IMR-90 (cell line): ENCODE data around the gene MORN5. TPM values are rescaled to one million over a fixed set of nuclear protein-coding genes. Genes with fewer than 3 reads are reported as not detected.

Experiments
- ATAC-seq: fragments of 200-7000 bp; cut with Tn5 transposase; 2 replicates; pipeline ENCODE4 v1.9.1; 2020; ENCODE audit warnings: low read depth, mild to moderate bottlenecking, moderate library complexity
- BruUV-seq: library from RNA; stranded (reverse); fragments of 400-500 nt; replicated peaks from 2 replicates; lab custom pipeline; 2021; lab: Mats Ljungman, UMichigan
- CTCF ChIA-PET: fragments of 300-600 bp; formaldehyde crosslinking; extraction: SDS; loops from one replicate; lab custom pipeline; 2021; ENCODE audit warnings: antibody characterized with exemption; lab: Yijun Ruan, JAX
- POLR2A ChIA-PET: fragments of 300-600 bp; sonication (Branson Sonifier 250); formaldehyde crosslinking; loops from one replicate; lab custom pipeline; 2022; ENCODE audit warnings: antibody characterized with exemption; ENCODE audit not compliant: unreplicated experiment; lab: Charles Lee
- DNase-seq: peaks from one replicate; pipeline ENCODE4 v3.0.0; 2013
- H2AFZ ChIP-seq: replicated peaks from 2 replicates; pipeline ENCODE3; 2013; ENCODE audit warnings: low read length, mild to moderate bottlenecking; ENCODE audit not compliant: poor library complexity
- H2AK5ac ChIP-seq: 2 replicates; pipeline ENCODE4 v1.6.1; 2013; ENCODE audit warnings: low read depth, low read length, inconsistent platforms
- H2AK9ac ChIP-seq: replicated peaks from 2 replicates; pipeline ENCODE3; 2013; ENCODE audit warnings: mild to moderate bottlenecking, low read depth, low read length, moderate library complexity; ENCODE audit not compliant: poor library complexity
- H2BK120ac ChIP-seq: 2 replicates; pipeline ENCODE4 v1.6.1; 2013; ENCODE audit warnings: low read depth, low read length, inconsistent platforms
- H2BK15ac ChIP-seq: 3 replicates; pipeline ENCODE4 v1.6.1; 2013; ENCODE audit warnings: low read depth, low read length, inconsistent platforms
- H2BK20ac ChIP-seq: 2 replicates; pipeline ENCODE4 v1.6.1; 2013; ENCODE audit warnings: low read depth, mild to moderate bottlenecking, inconsistent platforms, low read length, moderate library complexity
- H2BK5ac ChIP-seq: 2 replicates; pipeline ENCODE4 v1.6.1; 2013; ENCODE audit warnings: mild to moderate bottlenecking, low read depth, low read length, inconsistent platforms; ENCODE audit not compliant: poor library complexity, severe bottlenecking
- H3K14ac ChIP-seq: replicated peaks from 2 replicates; pipeline ENCODE4 v1.6.1; 2013; ENCODE audit warnings: low read depth, low read length, inconsistent platforms
- H3K18ac ChIP-seq: 2 replicates; pipeline ENCODE4 v1.6.1; 2013; ENCODE audit warnings: low read depth, low read length, control low read depth
- H3K23ac ChIP-seq: 2 replicates; pipeline ENCODE4 v1.6.1; 2013; ENCODE audit warnings: low read depth, low read length, inconsistent platforms
- H3K27ac ChIP-seq: 2 replicates; pipeline ENCODE4 v1.5.1; 2013; ENCODE audit warnings: mild to moderate bottlenecking, control low read depth, low read length; ENCODE audit not compliant: insufficient read depth
- H3K27me3 ChIP-seq: 2 replicates; pipeline ENCODE4 v1.6.1; 2013; ENCODE audit warnings: low read length; ENCODE audit not compliant: control insufficient read depth, insufficient read depth
- H3K36me3 ChIP-seq: 2 replicates; pipeline ENCODE4 v1.6.1; 2013; ENCODE audit warnings: low read length, mixed read lengths; ENCODE audit not compliant: control insufficient read depth, insufficient read depth
- H3K4ac ChIP-seq: 2 replicates; pipeline ENCODE4 v1.6.1; 2013; ENCODE audit warnings: low read depth, low read length, inconsistent platforms
- H3K4me1 ChIP-seq: 2 replicates; pipeline ENCODE4 v1.6.1; 2013; ENCODE audit warnings: low read length, mixed read lengths; ENCODE audit not compliant: control insufficient read depth, insufficient read depth
- H3K4me2 ChIP-seq: 2 replicates; pipeline ENCODE4 v1.6.1; 2013; ENCODE audit warnings: low read depth, mild to moderate bottlenecking, control low read depth, low read length, moderate library complexity
- H3K4me3 ChIP-seq: 2 replicates; pipeline ENCODE4 v1.5.1; 2013; ENCODE audit warnings: low read depth, mild to moderate bottlenecking, control low read depth, low read length, moderate library complexity; ENCODE audit not compliant: insufficient read depth
- H3K56ac ChIP-seq: 2 replicates; pipeline ENCODE4 v1.6.1; 2013; ENCODE audit warnings: low read length, inconsistent platforms; ENCODE audit not compliant: insufficient read depth; ENCODE audit errors: extremely low read depth
- H3K79me1 ChIP-seq, 2 experiments: 2 replicates each; pipeline ENCODE4 v1.6.1; 2013; ENCODE audit warnings: low read length in 2 of 2, inconsistent platforms in 1 of 2, low read depth in 1 of 2
- H3K9ac ChIP-seq: 2 replicates; pipeline ENCODE4 v1.6.1; 2013; ENCODE audit warnings: low read depth, low read length, control low read depth
- H3K9me1 ChIP-seq: 2 replicates; pipeline ENCODE4 v1.6.1; 2013; ENCODE audit warnings: low read length, inconsistent platforms; ENCODE audit not compliant: insufficient read depth
- H3K9me3 ChIP-seq: 2 replicates; pipeline ENCODE4 v1.6.1; 2013; ENCODE audit warnings: low read length; ENCODE audit not compliant: control insufficient read depth, insufficient read depth
- H4K20me1 ChIP-seq: 2 replicates; pipeline ENCODE4 v1.6.1; 2013; ENCODE audit warnings: low read length, inconsistent platforms; ENCODE audit not compliant: insufficient read depth
- H4K5ac ChIP-seq: 2 replicates; pipeline ENCODE4 v1.6.1; 2013; ENCODE audit warnings: mild to moderate bottlenecking, low read depth, low read length, control low read depth
- H4K8ac ChIP-seq, 2 experiments: 2 replicates each; pipeline ENCODE4 v1.6.1; 2013; ENCODE audit warnings: low read depth in 2 of 2, low read length in 2 of 2, control low read depth in 1 of 2, inconsistent platforms in 1 of 2
- H4K91ac ChIP-seq: 2 replicates; pipeline ENCODE4 v1.6.1; 2013; ENCODE audit warnings: low read depth, low read length, inconsistent platforms; ENCODE audit not compliant: insufficient read depth
- CEBPB ChIP-seq: IDR thresholded peaks from 2 replicates; pipeline ENCODE4 v1.6.1; 2012; ENCODE audit warnings: low read depth, low read length, improper control_type of control experiment
- MAFK ChIP-seq: IDR thresholded peaks from 2 replicates; pipeline ENCODE4 v1.6.1; 2012; ENCODE audit warnings: low read depth, low read length, improper control_type of control experiment
- RFX5 ChIP-seq: IDR thresholded peaks from 2 replicates; pipeline ENCODE4 v1.8.0; 2012; ENCODE audit warnings: low read depth, mild to moderate bottlenecking, low read length, moderate library complexity
- whole genome bisulfite sequencing, 2 experiments: methylation state at CpG; one replicate each; pipeline versions ENCODE4 v1.1.5 to v1.1.7; 2013; ENCODE audit warnings: missing lambda C conversion rate in 2 of 2; ENCODE audit not compliant: insufficient read length in 1 of 2; ENCODE audit errors: extremely low coverage in 2 of 2; 5-methylcytosine and 5-hydroxymethylcytosine counted together
- dilution Hi-C: fragments of 300-500 bp; cut with HindIII; formaldehyde crosslinking; loops from one replicate; pipeline ENCODE4 v1.14.3; 2018; ENCODE audit warnings: low sequenced_read_pairs; ENCODE audit not compliant: unreplicated experiment
- in situ Hi-C: fragments of 300-500 bp; cut with MboI; formaldehyde crosslinking; loops from 3 replicates; pipeline ENCODE4 v1.14.3; 2019; ENCODE audit warnings: low sequenced_read_pairs, inconsistent platforms, mixed read lengths
- intact Hi-C: fragments of 100-400 bp; cut with micrococcal nuclease; formaldehyde crosslinking; loops from 2 replicates; pipeline ENCODE4 v1.10.0; 2022
- polyA plus RNA-seq, 3 experiments: library from polyadenylated mRNA; depleted of rRNA; stranded (reverse); fragments of >200 nt; gene quantifications; 2 replicates each; pipeline ENCODE4 v1.2.3, GENCODE V29; 2012; ENCODE audit warnings: low replicate concordance in 1 of 3
- total RNA-seq: library from RNA; depleted of rRNA; stranded (reverse); fragments of >200 nt; gene quantifications from 2 replicates; pipeline ENCODE4 v1.2.3, GENCODE V29; 2012
- TF ChIP-seq, protein P1 (sequence below): fragments of 150-350 bp; IDR thresholded peaks from 2 replicates; pipeline ENCODE4 v1.6.1; 2016; ENCODE audit warnings: low read depth, mild to moderate bottlenecking, low read length, moderate library complexity, borderline replicate concordance
- TF ChIP-seq, protein P2 (sequence below): conservative IDR thresholded peaks from 2 replicates; pipeline ENCODE4 v1.5.1; 2012; ENCODE audit warnings: mild to moderate bottlenecking, low read depth, low read length, improper control_type of control experiment
- TF ChIP-seq, protein P3 (sequence below): fragments of 150-350 bp; IDR thresholded peaks from 2 replicates; pipeline ENCODE4 v1.6.1; 2017; ENCODE audit warnings: mild to moderate bottlenecking, antibody characterized with exemption, low read length, low read depth

Gene MORN5
- total and polyA plus RNA-seq, 2 of the 4 experiments (the other 2 are of a cell fraction), result not detected

DNA sequence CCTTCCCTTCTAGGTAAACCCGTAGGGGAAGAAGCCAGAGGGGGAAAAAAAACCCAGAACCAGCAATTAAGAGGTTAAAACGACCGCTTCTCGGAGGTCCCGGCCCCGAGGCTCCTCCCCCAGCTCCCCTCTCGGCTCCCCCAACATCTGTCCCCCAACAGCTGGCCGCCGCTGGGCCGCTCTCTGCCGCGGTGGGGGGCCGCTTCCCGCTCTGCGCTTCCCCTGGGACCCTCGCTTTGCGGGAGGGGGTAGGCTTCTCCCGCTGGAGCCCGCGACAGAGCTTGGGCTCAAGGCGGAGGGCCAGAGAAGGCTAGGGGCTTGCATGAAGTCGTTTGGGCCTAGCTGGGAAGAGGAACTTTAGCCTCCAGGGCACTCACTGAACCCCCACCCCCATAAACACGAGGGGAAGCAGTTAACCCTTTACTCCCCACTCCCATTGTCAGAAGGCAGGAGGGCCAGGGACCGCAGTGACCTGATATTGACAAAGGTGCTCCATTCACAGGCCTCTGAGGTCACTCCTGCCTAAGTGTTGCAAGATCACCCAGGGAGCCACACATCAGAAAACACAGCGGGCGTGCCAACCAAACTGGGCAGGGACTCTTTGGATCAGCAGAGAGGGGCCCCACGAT lies 61.6 kb downstream of the MORN5 start:
- in situ Hi-C loops, result no loop called here
- H2BK20ac ChIP-seq, result no peak overlapping the region
- H4K91ac ChIP-seq, result no peak overlapping the region
- peak overlapping the region; percentile 35 for H2AK9ac ChIP-seq
- ChIA-PET CTCF (interaction anchor here (0.7 kb wide), 1 partner anchor 130 kb away, joined by 3 read pairs; no protein-coding TSS in a partner anchor), POLR2A (no interaction called here)
- H3K14ac ChIP-seq, result no peak overlapping the region
- dilution Hi-C loops, result no loop called here
- H3K23ac ChIP-seq, result no peak overlapping the region; the same call in 1 of the 2 replicates
- H3K4me3 ChIP-seq, result no peak overlapping the region
- TF ChIP-seq, protein P1, sequence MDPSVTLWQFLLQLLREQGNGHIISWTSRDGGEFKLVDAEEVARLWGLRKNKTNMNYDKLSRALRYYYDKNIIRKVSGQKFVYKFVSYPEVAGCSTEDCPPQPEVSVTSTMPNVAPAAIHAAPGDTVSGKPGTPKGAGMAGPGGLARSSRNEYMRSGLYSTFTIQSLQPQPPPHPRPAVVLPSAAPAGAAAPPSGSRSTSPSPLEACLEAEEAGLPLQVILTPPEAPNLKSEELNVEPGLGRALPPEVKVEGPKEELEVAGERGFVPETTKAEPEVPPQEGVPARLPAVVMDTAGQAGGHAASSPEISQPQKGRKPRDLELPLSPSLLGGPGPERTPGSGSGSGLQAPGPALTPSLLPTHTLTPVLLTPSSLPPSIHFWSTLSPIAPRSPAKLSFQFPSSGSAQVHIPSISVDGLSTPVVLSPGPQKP, result no peak
- TF ChIP-seq RFX5 (no peak), CEBPB (no peak), MAFK (no peak)
- TF ChIP-seq, protein P2, sequence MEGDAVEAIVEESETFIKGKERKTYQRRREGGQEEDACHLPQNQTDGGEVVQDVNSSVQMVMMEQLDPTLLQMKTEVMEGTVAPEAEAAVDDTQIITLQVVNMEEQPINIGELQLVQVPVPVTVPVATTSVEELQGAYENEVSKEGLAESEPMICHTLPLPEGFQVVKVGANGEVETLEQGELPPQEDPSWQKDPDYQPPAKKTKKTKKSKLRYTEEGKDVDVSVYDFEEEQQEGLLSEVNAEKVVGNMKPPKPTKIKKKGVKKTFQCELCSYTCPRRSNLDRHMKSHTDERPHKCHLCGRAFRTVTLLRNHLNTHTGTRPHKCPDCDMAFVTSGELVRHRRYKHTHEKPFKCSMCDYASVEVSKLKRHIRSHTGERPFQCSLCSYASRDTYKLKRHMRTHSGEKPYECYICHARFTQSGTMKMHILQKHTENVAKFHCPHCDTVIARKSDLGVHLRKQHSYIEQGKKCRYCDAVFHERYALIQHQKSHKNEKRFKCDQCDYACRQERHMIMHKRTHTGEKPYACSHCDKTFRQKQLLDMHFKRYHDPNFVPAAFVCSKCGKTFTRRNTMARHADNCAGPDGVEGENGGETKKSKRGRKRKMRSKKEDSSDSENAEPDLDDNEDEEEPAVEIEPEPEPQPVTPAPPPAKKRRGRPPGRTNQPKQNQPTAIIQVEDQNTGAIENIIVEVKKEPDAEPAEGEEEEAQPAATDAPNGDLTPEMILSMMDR, result no peak
- TF ChIP-seq, protein P3, sequence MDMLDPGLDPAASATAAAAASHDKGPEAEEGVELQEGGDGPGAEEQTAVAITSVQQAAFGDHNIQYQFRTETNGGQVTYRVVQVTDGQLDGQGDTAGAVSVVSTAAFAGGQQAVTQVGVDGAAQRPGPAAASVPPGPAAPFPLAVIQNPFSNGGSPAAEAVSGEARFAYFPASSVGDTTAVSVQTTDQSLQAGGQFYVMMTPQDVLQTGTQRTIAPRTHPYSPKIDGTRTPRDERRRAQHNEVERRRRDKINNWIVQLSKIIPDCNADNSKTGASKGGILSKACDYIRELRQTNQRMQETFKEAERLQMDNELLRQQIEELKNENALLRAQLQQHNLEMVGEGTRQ, result no peak
- peaks cover 11% of the 10 kb centered on the region for H3K9me3 ChIP-seq
- H3K79me1 ChIP-seq, result no peaks in the 10 kb centered on the region
- peaks cover 11% of the 10 kb centered on the region; the same call in 1 of the 2 replicates for H4K20me1 ChIP-seq
- H2BK120ac ChIP-seq, result no peak overlapping the region
- intact Hi-C loops, result no loop called here
- no peak overlapping the region for H2AFZ ChIP-seq
- no peak overlapping the region for H2BK5ac ChIP-seq
- no peak overlapping the region for H3K18ac ChIP-seq
- DNase-seq (no peak), ATAC-seq (no peak)
- H4K5ac ChIP-seq, result no peak overlapping the region
- no peak overlapping the region for H2BK15ac ChIP-seq
- no peaks in the 10 kb centered on the region for H3K36me3 ChIP-seq
- H3K9ac ChIP-seq, result no peak overlapping the region
- H3K4ac ChIP-seq, result no peak overlapping the region
- WGBS, 2 experiments, result no CpG with 5 or more reads among the region's 27 CpGs
- peaks cover 98% of the 10 kb centered on the region for H3K27me3 ChIP-seq
- H2AK5ac ChIP-seq, result no peak overlapping the region
- H3K27ac ChIP-seq, result no peak overlapping the region
- no peak overlapping the region for H4K8ac ChIP-seq
- no TSS peak for BruUV-seq
- H3K9me1 ChIP-seq, result 0 out of 2 replicates have a peak, but pooled peaks cover 4% of the 10 kb centered on the region
- no peak overlapping the region for H3K4me2 ChIP-seq
- no peak overlapping the region for H3K56ac ChIP-seq
- peaks cover 2% of the 10 kb centered on the region; the same call in 1 of the 2 replicates for H3K4me1 ChIP-seq
